GM12872 (cell line): ENCODE measurements around the gene GPR137.

ENCODE experiments used
- TF ChIP-seq, protein P1 (sequence below): IDR thresholded peaks from 3 replicates; pipeline ENCODE4 v1.5.1; 2011; ENCODE audit warnings: low read depth, mild to moderate bottlenecking, low read length, moderate library complexity; ENCODE audit not compliant: insufficient read depth

GPR137 gene

DNA sequence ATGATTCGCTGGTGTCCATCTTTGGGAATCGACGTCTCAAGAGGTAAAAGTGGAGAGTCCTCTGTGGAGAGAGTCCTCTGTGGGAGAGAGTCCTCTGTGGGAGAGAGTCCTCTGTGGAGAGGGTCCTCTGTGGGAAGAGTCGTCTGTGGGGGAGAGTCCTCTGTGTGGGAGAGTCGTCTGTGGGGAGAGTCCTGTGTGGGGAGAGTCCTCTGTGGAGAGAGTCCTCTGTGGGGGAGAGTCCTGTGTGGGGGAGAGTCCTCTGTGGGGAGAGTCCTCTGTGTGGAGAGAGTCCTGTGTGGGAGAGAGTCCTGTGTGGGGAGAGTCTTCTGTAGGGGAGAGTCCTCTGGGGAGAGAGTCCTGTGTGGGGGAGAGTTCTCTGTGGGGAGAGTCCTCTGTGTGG, 35.4 kb downstream of the GPR137 start:
- TF ChIP-seq, protein P1, sequence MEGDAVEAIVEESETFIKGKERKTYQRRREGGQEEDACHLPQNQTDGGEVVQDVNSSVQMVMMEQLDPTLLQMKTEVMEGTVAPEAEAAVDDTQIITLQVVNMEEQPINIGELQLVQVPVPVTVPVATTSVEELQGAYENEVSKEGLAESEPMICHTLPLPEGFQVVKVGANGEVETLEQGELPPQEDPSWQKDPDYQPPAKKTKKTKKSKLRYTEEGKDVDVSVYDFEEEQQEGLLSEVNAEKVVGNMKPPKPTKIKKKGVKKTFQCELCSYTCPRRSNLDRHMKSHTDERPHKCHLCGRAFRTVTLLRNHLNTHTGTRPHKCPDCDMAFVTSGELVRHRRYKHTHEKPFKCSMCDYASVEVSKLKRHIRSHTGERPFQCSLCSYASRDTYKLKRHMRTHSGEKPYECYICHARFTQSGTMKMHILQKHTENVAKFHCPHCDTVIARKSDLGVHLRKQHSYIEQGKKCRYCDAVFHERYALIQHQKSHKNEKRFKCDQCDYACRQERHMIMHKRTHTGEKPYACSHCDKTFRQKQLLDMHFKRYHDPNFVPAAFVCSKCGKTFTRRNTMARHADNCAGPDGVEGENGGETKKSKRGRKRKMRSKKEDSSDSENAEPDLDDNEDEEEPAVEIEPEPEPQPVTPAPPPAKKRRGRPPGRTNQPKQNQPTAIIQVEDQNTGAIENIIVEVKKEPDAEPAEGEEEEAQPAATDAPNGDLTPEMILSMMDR = no peak

DNA sequence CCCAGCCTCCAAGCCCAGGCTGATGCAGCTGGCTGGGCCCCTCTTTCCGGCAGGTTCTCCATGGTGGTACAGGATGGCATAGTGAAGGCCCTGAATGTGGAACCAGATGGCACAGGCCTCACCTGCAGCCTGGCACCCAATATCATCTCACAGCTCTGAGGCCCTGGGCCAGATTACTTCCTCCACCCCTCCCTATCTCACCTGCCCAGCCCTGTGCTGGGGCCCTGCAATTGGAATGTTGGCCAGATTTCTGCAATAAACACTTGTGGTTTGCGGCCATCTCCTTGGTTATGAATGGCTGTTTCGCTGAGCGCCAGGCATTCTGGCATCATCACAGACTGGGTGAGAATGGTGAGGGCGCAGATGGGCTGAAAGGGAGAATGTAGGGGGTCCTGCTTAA, 35.9 kb downstream of the GPR137 start:
- TF ChIP-seq, protein P1 = no peak

DNA sequence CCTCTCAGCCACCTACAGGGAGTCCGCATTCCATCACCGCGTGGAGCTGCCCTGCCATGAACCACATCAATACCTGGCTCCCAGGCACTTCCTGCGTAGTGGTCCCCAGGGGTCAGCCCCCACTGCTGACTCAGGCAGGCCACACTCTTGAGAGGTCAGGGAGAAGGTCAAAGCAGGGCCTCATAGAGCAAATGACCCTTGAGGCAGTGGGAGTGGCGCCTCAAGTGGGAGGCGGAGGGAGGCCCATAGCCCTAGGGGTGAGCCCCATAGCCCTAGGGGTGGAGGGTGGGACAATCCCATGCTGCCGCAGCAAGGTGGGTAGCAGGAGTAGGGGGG, 37.2 kb downstream of the GPR137 start:
- TF ChIP-seq, protein P1 = no peak

DNA sequence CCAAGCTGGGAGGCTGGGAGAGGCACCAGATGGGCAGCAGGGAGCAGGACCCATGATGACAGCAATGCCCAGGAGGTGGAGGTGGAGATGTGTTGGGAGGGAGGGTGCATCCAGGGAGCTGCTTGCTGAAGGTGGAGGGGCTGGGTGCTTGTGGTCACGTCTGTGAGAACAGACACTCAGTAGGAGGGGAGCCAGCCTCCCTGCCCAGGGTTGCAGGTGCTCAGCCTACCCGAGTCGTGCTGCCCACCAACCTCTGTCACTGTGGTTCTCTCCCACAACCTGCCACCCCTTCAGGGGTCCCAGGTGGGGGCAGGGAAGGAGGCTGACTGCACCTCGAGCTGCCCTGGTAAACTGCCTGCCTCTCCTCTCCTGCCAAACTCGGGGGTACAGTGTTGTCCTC, 37.7 kb downstream of the GPR137 start:
- TF ChIP-seq, protein P1 = no peak

DNA sequence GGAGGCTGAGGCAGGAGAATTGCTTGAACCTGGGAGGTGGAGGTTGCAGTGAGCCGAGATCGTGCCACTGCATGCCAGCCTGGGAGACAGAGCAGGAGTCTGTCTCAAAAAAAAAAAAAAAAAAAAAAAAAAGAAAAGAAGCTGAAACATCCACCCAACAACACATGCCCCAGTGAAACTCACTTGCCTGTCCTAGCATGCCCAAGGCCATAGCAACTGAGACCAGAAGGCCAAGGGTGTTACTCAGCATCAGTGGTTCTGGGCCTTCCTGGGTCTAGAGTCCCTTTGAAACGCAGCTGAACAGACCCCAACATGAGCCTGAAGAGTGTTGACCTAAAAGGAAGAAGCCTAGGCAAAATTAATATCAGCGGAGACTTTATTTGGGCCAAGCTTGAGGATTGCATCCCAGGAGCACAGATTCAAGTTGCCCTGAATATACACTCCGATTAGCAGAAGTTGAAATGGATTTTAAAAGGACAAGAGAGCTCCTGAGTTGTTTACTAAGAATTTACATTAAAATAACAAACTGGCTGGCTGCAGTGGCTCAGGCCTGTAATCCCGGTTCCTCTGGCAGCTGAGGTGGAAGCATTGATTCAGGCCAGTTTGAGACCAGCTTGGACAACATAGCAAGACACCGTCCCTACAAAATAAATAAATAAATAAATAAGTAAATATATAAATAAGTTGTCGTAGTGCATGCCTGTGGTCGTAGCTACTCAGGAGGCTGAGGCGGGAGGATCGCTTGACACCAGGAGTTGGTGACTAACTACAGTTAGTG, 39.2 kb downstream of the GPR137 start:
- TF ChIP-seq, protein P1 = no peak

DNA sequence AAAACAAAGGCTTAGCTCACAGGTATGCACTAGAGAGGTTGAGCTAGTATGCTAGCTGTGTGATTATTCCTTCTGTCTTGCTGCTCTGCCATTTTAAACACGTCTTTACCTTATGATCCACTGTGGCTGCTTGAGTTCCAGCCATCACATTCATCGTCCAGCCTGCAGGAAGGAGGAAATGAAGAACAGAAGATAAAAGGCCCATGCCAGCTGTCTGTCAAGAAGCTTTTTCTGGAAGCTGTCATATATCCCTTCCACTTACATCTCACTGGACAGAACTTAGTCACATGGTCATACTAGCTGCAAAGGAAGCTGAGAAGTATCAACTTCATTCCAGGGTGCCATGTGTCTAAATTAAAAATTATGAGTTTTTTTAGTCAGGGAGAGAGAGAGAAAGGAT, 41.7 kb downstream of the GPR137 start:
- TF ChIP-seq, protein P1 = no peak

DNA sequence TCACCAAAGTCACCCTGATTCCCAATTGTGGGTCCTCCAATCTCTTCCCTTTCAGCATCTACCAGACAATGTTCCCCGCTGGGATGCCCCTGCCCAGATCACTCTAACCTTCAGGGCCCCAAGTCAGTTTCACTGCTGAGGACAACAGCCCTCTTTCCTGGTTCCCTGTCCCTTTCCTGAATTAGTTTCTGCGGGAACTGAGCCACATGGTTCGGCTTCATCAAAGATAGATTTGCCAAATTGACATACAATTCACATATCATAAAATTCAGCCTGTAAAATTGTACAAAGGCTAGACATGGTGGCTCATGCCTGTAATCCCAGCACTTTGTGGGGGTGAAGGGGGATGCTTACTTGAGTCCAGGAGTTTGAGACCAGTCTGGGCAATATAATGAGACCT, 42.3 kb downstream of the GPR137 start:
- TF ChIP-seq, protein P1 = no peak
